ENCODE measurements around the gene RTN4RL1. TPM values are rescaled to one million over a fixed set of nuclear protein-coding genes. Genes with fewer than 3 reads are reported as not detected.

RTN4RL1 gene
- total RNA-seq, 3 donors from 2014 or later = 0.14 to 0.47 (median 0.43) TPM

DNA sequence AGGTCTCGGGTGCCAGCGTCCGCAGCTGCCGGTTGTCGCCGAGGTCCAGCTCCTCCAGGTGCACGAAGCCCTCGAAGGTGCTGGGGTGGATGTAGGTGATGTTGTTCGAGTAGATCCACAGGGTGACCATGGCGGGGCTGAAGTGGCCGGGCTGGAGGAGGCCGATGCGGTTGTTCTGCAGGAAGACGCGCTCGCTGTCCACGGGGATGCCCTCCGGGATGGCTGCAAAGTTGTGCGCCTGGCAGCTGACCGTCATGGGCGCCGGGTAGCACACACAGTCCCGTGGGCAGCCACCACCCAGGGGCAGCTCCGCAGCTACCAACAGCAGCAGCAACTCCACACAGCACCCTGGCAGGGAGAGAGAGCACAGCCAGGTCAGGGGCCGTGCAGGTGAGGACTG lies 87.7 kb downstream of the RTN4RL1 start:
- H3K4me3 ChIP-seq = no peak overlapping the region
- intact Hi-C loops (cut with DNase I, micrococcal nuclease) = no loop called here
- H3K4me1 ChIP-seq (ENCODE audit: low read depth) = peaks cover 2% of the 10 kb centered on the region
- no peaks in the 10 kb centered on the region for H3K36me3 ChIP-seq (ENCODE audit: low read depth)
- ATAC-seq (no peak), DNase-seq (no peak)
- no peaks in the 10 kb centered on the region for H3K9me3 ChIP-seq
- TF ChIP-seq, protein P1, sequence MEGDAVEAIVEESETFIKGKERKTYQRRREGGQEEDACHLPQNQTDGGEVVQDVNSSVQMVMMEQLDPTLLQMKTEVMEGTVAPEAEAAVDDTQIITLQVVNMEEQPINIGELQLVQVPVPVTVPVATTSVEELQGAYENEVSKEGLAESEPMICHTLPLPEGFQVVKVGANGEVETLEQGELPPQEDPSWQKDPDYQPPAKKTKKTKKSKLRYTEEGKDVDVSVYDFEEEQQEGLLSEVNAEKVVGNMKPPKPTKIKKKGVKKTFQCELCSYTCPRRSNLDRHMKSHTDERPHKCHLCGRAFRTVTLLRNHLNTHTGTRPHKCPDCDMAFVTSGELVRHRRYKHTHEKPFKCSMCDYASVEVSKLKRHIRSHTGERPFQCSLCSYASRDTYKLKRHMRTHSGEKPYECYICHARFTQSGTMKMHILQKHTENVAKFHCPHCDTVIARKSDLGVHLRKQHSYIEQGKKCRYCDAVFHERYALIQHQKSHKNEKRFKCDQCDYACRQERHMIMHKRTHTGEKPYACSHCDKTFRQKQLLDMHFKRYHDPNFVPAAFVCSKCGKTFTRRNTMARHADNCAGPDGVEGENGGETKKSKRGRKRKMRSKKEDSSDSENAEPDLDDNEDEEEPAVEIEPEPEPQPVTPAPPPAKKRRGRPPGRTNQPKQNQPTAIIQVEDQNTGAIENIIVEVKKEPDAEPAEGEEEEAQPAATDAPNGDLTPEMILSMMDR (IDR thresholded peaks at IDR 0.05) = no peak

DNA sequence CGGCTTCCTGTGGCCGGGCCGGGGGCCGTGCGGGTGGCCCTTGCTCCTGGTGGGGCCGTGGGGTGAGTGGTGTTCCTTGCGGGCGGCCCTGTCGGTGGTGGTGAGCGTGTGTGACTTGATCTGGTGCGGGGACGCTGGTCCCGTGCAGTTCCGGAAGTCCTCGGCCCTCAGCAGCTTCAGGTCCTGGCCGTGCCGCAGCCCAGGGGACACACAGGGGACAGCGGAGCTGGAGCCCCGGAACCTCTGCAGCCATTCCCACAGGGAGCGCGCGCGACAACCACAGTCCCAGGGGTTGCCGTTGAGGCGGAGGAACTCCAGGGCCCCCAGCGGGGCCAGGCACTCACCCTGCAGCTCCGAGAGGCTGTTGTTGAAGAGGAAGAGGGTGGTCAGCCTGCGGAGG lies 88.4 kb downstream of the RTN4RL1 start:
- intact Hi-C loops (cut with DNase I, micrococcal nuclease) = no loop called here
- Histone ChIP-seq H3K4me3 (no peak overlapping the region), H3K4me1 (ENCODE audit: low read depth) (peaks cover 8% of the 10 kb centered on the region), H3K9me3 (no peaks in the 10 kb centered on the region), H3K36me3 (ENCODE audit: low read depth) (no peaks in the 10 kb centered on the region)
- TF ChIP-seq, protein P1 (IDR thresholded peaks at IDR 0.05) = no peak
- no peak for ATAC-seq
- DNase-seq = no peak

DNA sequence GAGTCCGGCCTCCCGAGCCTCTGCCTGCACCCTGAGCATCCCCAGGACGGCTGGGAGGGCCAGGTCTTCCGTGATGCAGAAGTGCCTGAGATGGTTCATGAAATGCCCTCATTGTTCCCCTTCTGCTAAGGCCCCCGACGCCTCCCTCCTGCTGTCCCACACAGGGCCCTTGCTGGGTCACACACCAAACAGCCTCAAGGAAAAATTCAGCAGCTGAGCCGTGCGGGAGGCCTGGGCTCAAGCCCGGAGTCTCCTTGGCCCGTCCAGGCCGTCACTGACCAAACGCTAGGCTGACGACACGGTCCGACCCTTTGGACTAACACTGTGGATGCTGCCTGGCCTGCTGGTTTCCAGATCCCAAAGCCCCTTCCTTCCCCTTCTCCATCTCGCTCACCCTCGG lies 90.2 kb downstream of the RTN4RL1 start:
- no peaks in the 10 kb centered on the region for H3K9me3 ChIP-seq
- no peak for ATAC-seq
- H3K36me3 ChIP-seq (ENCODE audit: low read depth) = no peaks in the 10 kb centered on the region
- intact Hi-C loops (cut with DNase I, micrococcal nuclease) = no loop called here
- TF ChIP-seq, protein P1 (IDR thresholded peaks at IDR 0.05) = no peak
- peaks cover 8% of the 10 kb centered on the region for H3K4me1 ChIP-seq (ENCODE audit: low read depth)
- H3K4me3 ChIP-seq = no peak overlapping the region
- no peak for DNase-seq

DNA sequence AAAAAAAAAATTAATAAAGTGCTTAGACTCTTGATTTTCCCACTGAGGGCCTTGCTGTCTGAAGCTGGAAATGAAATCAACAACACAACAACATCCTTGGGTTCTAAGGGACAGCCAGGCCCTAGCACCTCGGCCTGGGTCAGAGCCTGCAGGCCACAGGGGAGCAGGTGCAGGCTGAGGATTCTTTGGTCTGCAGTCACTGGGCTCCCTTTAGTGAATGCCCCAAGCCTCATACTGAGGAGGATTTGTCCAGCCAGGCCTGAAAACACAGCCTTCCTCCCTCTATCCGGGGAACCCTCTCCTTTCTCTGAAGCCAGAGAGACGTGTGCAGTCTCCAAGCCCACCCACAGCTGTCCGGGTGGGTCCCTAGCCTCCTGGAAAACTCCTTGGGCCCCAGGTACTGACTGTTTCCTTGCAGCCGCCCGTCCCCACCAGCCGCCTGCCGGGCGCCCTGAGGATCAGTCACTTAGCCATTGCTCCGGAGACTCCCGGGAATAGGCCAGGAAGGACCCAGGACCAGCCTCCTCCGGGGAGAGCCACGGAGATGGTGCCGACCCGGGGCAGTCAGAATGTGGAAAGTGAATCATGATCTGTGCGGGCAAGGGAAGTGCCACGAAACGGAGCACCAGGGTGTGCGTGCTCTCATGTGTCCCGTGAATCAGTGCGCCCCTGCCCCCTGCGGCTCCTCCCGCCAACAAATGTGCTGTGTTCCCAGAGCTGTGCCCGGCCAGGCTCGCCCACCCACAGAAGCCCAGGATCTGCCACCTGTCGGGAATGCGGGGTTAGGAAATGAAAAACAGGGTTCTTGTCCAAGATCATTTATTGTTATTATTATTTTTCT lies 91.0 kb downstream of the RTN4RL1 start:
- intact Hi-C loops (cut with DNase I, micrococcal nuclease) = no loop called here
- TF ChIP-seq, protein P1 (IDR thresholded peaks at IDR 0.05) = no peak
- ATAC-seq = no peak

DNA sequence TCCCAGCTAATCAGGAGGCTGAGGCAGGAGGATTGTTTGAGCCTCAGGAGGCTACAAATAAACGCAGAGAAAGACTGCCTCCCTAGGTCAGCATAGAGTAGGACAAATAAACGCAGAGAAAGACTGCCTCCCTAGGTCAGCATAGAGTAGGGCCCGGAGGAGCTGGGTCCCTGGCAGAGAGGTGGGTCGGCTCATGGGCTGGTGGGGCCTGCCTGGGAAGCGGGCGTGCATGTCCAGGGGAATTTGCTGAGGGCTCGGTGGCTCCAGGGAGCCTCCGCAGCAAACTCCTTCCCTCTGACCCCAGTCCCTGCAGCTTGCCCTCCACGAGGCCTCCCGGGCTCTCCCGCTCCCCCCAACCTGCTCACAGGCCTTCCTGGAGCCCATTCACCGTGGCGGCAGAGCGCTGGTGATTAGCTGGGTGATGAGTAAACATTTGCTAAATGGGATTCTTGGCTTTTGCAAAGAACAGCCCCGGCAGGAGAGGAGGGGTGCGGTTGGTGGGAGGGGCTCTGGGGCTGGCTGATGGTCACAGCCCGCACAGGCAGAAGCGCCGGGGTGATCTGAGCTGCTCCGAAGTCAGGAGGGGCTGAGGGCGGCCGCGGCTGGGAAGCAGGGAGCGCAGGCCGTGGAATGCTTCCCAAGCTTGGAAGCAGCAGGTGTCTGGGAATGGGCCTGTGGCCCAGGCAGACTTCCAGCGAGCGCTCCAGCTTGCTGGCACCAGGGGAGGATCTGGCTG lies 93.1 kb downstream of the RTN4RL1 start:
- TF ChIP-seq, protein P1 (IDR thresholded peaks at IDR 0.05) = no peak
- Histone ChIP-seq H3K9me3 (no peaks in the 10 kb centered on the region), H3K36me3 (ENCODE audit: low read depth) (no peaks in the 10 kb centered on the region), H3K4me3 (no peak overlapping the region), H3K4me1 (ENCODE audit: low read depth) (peaks cover 8% of the 10 kb centered on the region)
- peak; percentile 42 for ATAC-seq
- DNase-seq = peak in 1 of 3 donors; percentile 9
- intact Hi-C loops (cut with DNase I, micrococcal nuclease) = no loop called here

More for the DNA sequence above, 91.0 kb downstream of the RTN4RL1 start:
- Histone ChIP-seq H3K4me1 (ENCODE audit: low read depth) (peaks cover 8% of the 10 kb centered on the region), H3K9me3 (no peaks in the 10 kb centered on the region), H3K36me3 (ENCODE audit: low read depth) (no peaks in the 10 kb centered on the region), H3K4me3 (no peak overlapping the region)
- no peak for DNase-seq

Measured in mucosa of descending colon (tissue), 3 donors.